Measurements from ENCODE around the gene HSD17B3.
"Not testable (repeated sequence)": the region's sequence is repeated elsewhere in the genome, so short reads cannot be mapped to it uniquely, and the experiment has no call there.

Gene HSD17B3

GRCh38 chr9:96302021-96302420, at the start of gene HSD17B3:
Gene HSD17B3, minus strand, starts transcription at chr9:96302176. Its CDS starts 72 bp downstream, at chr9:96302104.
- DNase-seq: no peak

- no peak for DNase-seq
These were observed 48.9 kb upstream of the HSD17B3 start for GRCh38 chr9:96350866-96351265.

- no peak for DNase-seq
These were observed 46.3 kb upstream of the HSD17B3 start for GRCh38 chr9:96348261-96348660.

GRCh38 chr9:96345551-96345950, 43.6 kb upstream of the HSD17B3 start:
- DNase-seq: no peak

- DNase-seq: no peak
These were observed 42.6 kb upstream of the HSD17B3 start for GRCh38 chr9:96344458-96345180.

- DNase-seq: no peak
These were observed 41.8 kb upstream of the HSD17B3 start for GRCh38 chr9:96343515-96344360.

GRCh38 chr9:96342571-96343245, 40.7 kb upstream of the HSD17B3 start:
- DNase-seq: no peak

- DNase-seq: no peak
These were observed 38.7 kb upstream of the HSD17B3 start for GRCh38 chr9:96340707-96341106.

- no peak for DNase-seq
These were observed 36.3 kb upstream of the HSD17B3 start for GRCh38 chr9:96338299-96338698.

GRCh38 chr9:96333958-96334357, 32.0 kb upstream of the HSD17B3 start:
- DNase-seq: no peak

GRCh38 chr9:96331236-96331947, 29.4 kb upstream of the HSD17B3 start:
- no peak for DNase-seq

GRCh38 chr9:96327694-96328352, 25.8 kb upstream of the HSD17B3 start:
- DNase-seq: peak; percentile 31 to 37

- DNase-seq: no peak
These were observed 21.2 kb upstream of the HSD17B3 start for GRCh38 chr9:96323169-96323568.

GRCh38 chr9:96322736-96323135, 20.8 kb upstream of the HSD17B3 start:
- DNase-seq: not testable (repeated sequence)

- not testable (repeated sequence) for DNase-seq
These were observed 20.2 kb upstream of the HSD17B3 start for GRCh38 chr9:96322210-96322609.

- no peak for DNase-seq
These were observed 19.5 kb upstream of the HSD17B3 start for GRCh38 chr9:96321515-96321914.

GRCh38 chr9:96320749-96321280, 18.8 kb upstream of the HSD17B3 start:
- no peak for DNase-seq

- DNase-seq: peak in 1 of 2 experiments; percentile 1
These were observed 17.1 kb upstream of the HSD17B3 start for GRCh38 chr9:96318921-96319565.

GRCh38 chr9:96317335-96317980, 15.5 kb upstream of the HSD17B3 start:
- DNase-seq: peak; percentile 30 to 46

- DNase-seq: no peak
These were observed 7.9 kb upstream of the HSD17B3 start for GRCh38 chr9:96309850-96310249.

GRCh38 chr9:96306958-96307357, 5.0 kb upstream of the HSD17B3 start:
- DNase-seq: not testable (repeated sequence)

All from AML-193 (cell line).